IMR-90 (cell line): ENCODE data around the gene FOCAD. TPM values are rescaled to one million over a fixed set of nuclear protein-coding genes. Genes with fewer than 3 reads are reported as not detected.

ENCODE experiments used
- ATAC-seq: fragments of 200-7000 bp; cut with Tn5 transposase; 2 replicates; pipeline ENCODE4 v1.9.1; 2020; ENCODE audit warnings: low read depth, mild to moderate bottlenecking, moderate library complexity
- BruUV-seq: library from RNA; stranded (reverse); fragments of 400-500 nt; replicated peaks from 2 replicates; lab custom pipeline; 2021; lab: Mats Ljungman, UMichigan
- CTCF ChIA-PET: fragments of 300-600 bp; formaldehyde crosslinking; extraction: SDS; loops from one replicate; lab custom pipeline; 2021; ENCODE audit warnings: antibody characterized with exemption; lab: Yijun Ruan, JAX
- POLR2A ChIA-PET: fragments of 300-600 bp; sonication (Branson Sonifier 250); formaldehyde crosslinking; loops from one replicate; lab custom pipeline; 2022; ENCODE audit warnings: antibody characterized with exemption; ENCODE audit not compliant: unreplicated experiment; lab: Charles Lee
- DNase-seq: peaks from one replicate; pipeline ENCODE4 v3.0.0; 2013
- H2AFZ ChIP-seq: replicated peaks from 2 replicates; pipeline ENCODE3; 2013; ENCODE audit warnings: low read length, mild to moderate bottlenecking; ENCODE audit not compliant: poor library complexity
- H2AK5ac ChIP-seq: 2 replicates; pipeline ENCODE4 v1.6.1; 2013; ENCODE audit warnings: low read depth, low read length, inconsistent platforms
- H2AK9ac ChIP-seq: replicated peaks from 2 replicates; pipeline ENCODE3; 2013; ENCODE audit warnings: mild to moderate bottlenecking, low read depth, low read length, moderate library complexity; ENCODE audit not compliant: poor library complexity
- H2BK120ac ChIP-seq: 2 replicates; pipeline ENCODE4 v1.6.1; 2013; ENCODE audit warnings: low read depth, low read length, inconsistent platforms
- H2BK15ac ChIP-seq: 3 replicates; pipeline ENCODE4 v1.6.1; 2013; ENCODE audit warnings: low read depth, low read length, inconsistent platforms
- H2BK20ac ChIP-seq: 2 replicates; pipeline ENCODE4 v1.6.1; 2013; ENCODE audit warnings: low read depth, mild to moderate bottlenecking, inconsistent platforms, low read length, moderate library complexity
- H2BK5ac ChIP-seq: 2 replicates; pipeline ENCODE4 v1.6.1; 2013; ENCODE audit warnings: mild to moderate bottlenecking, low read depth, low read length, inconsistent platforms; ENCODE audit not compliant: poor library complexity, severe bottlenecking
- H3K14ac ChIP-seq: replicated peaks from 2 replicates; pipeline ENCODE4 v1.6.1; 2013; ENCODE audit warnings: low read depth, low read length, inconsistent platforms
- H3K18ac ChIP-seq: 2 replicates; pipeline ENCODE4 v1.6.1; 2013; ENCODE audit warnings: low read depth, low read length, control low read depth
- H3K23ac ChIP-seq: 2 replicates; pipeline ENCODE4 v1.6.1; 2013; ENCODE audit warnings: low read depth, low read length, inconsistent platforms
- H3K27ac ChIP-seq: 2 replicates; pipeline ENCODE4 v1.5.1; 2013; ENCODE audit warnings: mild to moderate bottlenecking, control low read depth, low read length; ENCODE audit not compliant: insufficient read depth
- H3K27me3 ChIP-seq: 2 replicates; pipeline ENCODE4 v1.6.1; 2013; ENCODE audit warnings: low read length; ENCODE audit not compliant: control insufficient read depth, insufficient read depth
- H3K36me3 ChIP-seq: 2 replicates; pipeline ENCODE4 v1.6.1; 2013; ENCODE audit warnings: low read length, mixed read lengths; ENCODE audit not compliant: control insufficient read depth, insufficient read depth
- H3K4ac ChIP-seq: 2 replicates; pipeline ENCODE4 v1.6.1; 2013; ENCODE audit warnings: low read depth, low read length, inconsistent platforms
- H3K4me1 ChIP-seq: 2 replicates; pipeline ENCODE4 v1.6.1; 2013; ENCODE audit warnings: low read length, mixed read lengths; ENCODE audit not compliant: control insufficient read depth, insufficient read depth
- H3K4me2 ChIP-seq: 2 replicates; pipeline ENCODE4 v1.6.1; 2013; ENCODE audit warnings: low read depth, mild to moderate bottlenecking, control low read depth, low read length, moderate library complexity
- H3K4me3 ChIP-seq: 2 replicates; pipeline ENCODE4 v1.5.1; 2013; ENCODE audit warnings: low read depth, mild to moderate bottlenecking, control low read depth, low read length, moderate library complexity; ENCODE audit not compliant: insufficient read depth
- H3K56ac ChIP-seq: 2 replicates; pipeline ENCODE4 v1.6.1; 2013; ENCODE audit warnings: low read length, inconsistent platforms; ENCODE audit not compliant: insufficient read depth; ENCODE audit errors: extremely low read depth
- H3K79me1 ChIP-seq, 2 experiments: 2 replicates each; pipeline ENCODE4 v1.6.1; 2013; ENCODE audit warnings: low read length in 2 of 2, inconsistent platforms in 1 of 2, low read depth in 1 of 2
- H3K9ac ChIP-seq: 2 replicates; pipeline ENCODE4 v1.6.1; 2013; ENCODE audit warnings: low read depth, low read length, control low read depth
- H3K9me1 ChIP-seq: 2 replicates; pipeline ENCODE4 v1.6.1; 2013; ENCODE audit warnings: low read length, inconsistent platforms; ENCODE audit not compliant: insufficient read depth
- H3K9me3 ChIP-seq: 2 replicates; pipeline ENCODE4 v1.6.1; 2013; ENCODE audit warnings: low read length; ENCODE audit not compliant: control insufficient read depth, insufficient read depth
- H4K20me1 ChIP-seq: 2 replicates; pipeline ENCODE4 v1.6.1; 2013; ENCODE audit warnings: low read length, inconsistent platforms; ENCODE audit not compliant: insufficient read depth
- H4K5ac ChIP-seq: 2 replicates; pipeline ENCODE4 v1.6.1; 2013; ENCODE audit warnings: mild to moderate bottlenecking, low read depth, low read length, control low read depth
- H4K8ac ChIP-seq, 2 experiments: 2 replicates each; pipeline ENCODE4 v1.6.1; 2013; ENCODE audit warnings: low read depth in 2 of 2, low read length in 2 of 2, control low read depth in 1 of 2, inconsistent platforms in 1 of 2
- H4K91ac ChIP-seq: 2 replicates; pipeline ENCODE4 v1.6.1; 2013; ENCODE audit warnings: low read depth, low read length, inconsistent platforms; ENCODE audit not compliant: insufficient read depth
- BHLHE40 ChIP-seq: fragments of 150-350 bp; IDR thresholded peaks from 2 replicates; pipeline ENCODE4 v1.6.1; 2016; ENCODE audit warnings: mild to moderate bottlenecking, low read depth, low read length
- MAFK ChIP-seq: IDR thresholded peaks from 2 replicates; pipeline ENCODE4 v1.6.1; 2012; ENCODE audit warnings: low read depth, low read length, improper control_type of control experiment
- MXI1 ChIP-seq: IDR thresholded peaks from 2 replicates; pipeline ENCODE4 v1.6.1; 2012; ENCODE audit warnings: low read depth, mild to moderate bottlenecking, low read length, moderate library complexity, borderline replicate concordance
- NFE2L2 ChIP-seq: fragments of 150-350 bp; IDR thresholded peaks from 2 replicates; pipeline ENCODE4 v1.6.1; 2016; ENCODE audit warnings: low read depth, mild to moderate bottlenecking, low read length
- RAD21 ChIP-seq: IDR thresholded peaks from 2 replicates; pipeline ENCODE4 v1.6.1; 2012; ENCODE audit warnings: low read length, improper control_type of control experiment
- RCOR1 ChIP-seq: IDR thresholded peaks from 2 replicates; pipeline ENCODE4 v1.6.1; 2012; ENCODE audit warnings: mild to moderate bottlenecking, low read length, improper control_type of control experiment; ENCODE audit not compliant: insufficient replicate concordance
- RFX5 ChIP-seq: IDR thresholded peaks from 2 replicates; pipeline ENCODE4 v1.8.0; 2012; ENCODE audit warnings: low read depth, mild to moderate bottlenecking, low read length, moderate library complexity
- SMC3 ChIP-seq: fragments of 150-350 bp; IDR thresholded peaks from 2 replicates; pipeline ENCODE4 v1.6.1; 2016; ENCODE audit warnings: low read depth, mild to moderate bottlenecking, antibody characterized with exemption, low read length, moderate library complexity
- USF2 ChIP-seq: fragments of 150-350 bp; IDR thresholded peaks from 2 replicates; pipeline ENCODE4 v1.6.1; 2017; ENCODE audit warnings: mild to moderate bottlenecking, antibody characterized with exemption, low read length, low read depth
- dilution Hi-C: fragments of 300-500 bp; cut with HindIII; formaldehyde crosslinking; loops from one replicate; pipeline ENCODE4 v1.14.3; 2018; ENCODE audit warnings: low sequenced_read_pairs; ENCODE audit not compliant: unreplicated experiment
- in situ Hi-C: fragments of 300-500 bp; cut with MboI; formaldehyde crosslinking; loops from 3 replicates; pipeline ENCODE4 v1.14.3; 2019; ENCODE audit warnings: low sequenced_read_pairs, inconsistent platforms, mixed read lengths
- intact Hi-C: fragments of 100-400 bp; cut with micrococcal nuclease; formaldehyde crosslinking; loops from 2 replicates; pipeline ENCODE4 v1.10.0; 2022
- polyA plus RNA-seq, 3 experiments: library from polyadenylated mRNA; depleted of rRNA; stranded (reverse); fragments of >200 nt; gene quantifications; 2 replicates each; pipeline ENCODE4 v1.2.3, GENCODE V29; 2012; ENCODE audit warnings: low replicate concordance in 1 of 3
- total RNA-seq: library from RNA; depleted of rRNA; stranded (reverse); fragments of >200 nt; gene quantifications from 2 replicates; pipeline ENCODE4 v1.2.3, GENCODE V29; 2012
- TF ChIP-seq, protein P1 (sequence below): fragments of 150-350 bp; IDR thresholded peaks from 2 replicates; pipeline ENCODE4 v1.6.1; 2016; ENCODE audit warnings: low read depth, mild to moderate bottlenecking, low read length, moderate library complexity, borderline replicate concordance

The FOCAD gene
- total and polyA plus RNA-seq, 2 of the 4 experiments (the other 2 are of a cell fraction): 28.8 to 91.2 TPM

DNA sequence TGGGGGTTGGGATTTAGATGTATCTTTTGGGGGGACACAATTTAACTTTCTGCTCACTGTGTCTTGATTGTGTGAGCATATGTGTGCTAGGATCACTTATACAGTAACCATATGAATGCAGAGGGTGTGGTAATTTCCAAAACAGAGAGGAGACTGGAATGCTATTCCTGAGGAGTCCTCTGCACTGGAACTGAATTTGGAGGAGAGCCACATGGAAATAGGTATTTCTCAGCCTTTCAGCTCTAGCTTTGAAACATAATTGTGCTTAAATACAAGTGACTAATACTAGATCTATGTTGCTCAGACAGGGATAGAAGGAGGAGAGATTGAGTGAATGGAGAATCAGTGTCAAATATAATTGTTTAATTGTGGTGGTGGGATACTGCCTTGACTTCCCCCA is 45.5 kb downstream of the FOCAD start:
- H3K36me3 ChIP-seq: peaks cover 3% of the 10 kb centered on the region; the same call in 1 of the 2 replicates
- H3K18ac ChIP-seq: no peak overlapping the region
- no TSS peak for BruUV-seq
- H2AK5ac ChIP-seq: no peak overlapping the region
- in situ Hi-C loops: no loop called here
- H2BK20ac ChIP-seq: no peak overlapping the region
- no peak overlapping the region for H3K9ac ChIP-seq
- DNase-seq: peak; percentile 24
- H3K27ac ChIP-seq: no peak overlapping the region
- H3K4me3 ChIP-seq: no peak overlapping the region
- POLR2A ChIA-PET: no interaction called here
- H4K91ac ChIP-seq: no peak overlapping the region
- TF ChIP-seq BHLHE40: no peak
- no peak for TF ChIP-seq RFX5
- TF ChIP-seq NFE2L2: no peak
- TF ChIP-seq MAFK: no peak
- TF ChIP-seq USF2: no peak
- no peak for TF ChIP-seq RCOR1
- no peak for TF ChIP-seq MXI1
- TF ChIP-seq, protein P1, sequence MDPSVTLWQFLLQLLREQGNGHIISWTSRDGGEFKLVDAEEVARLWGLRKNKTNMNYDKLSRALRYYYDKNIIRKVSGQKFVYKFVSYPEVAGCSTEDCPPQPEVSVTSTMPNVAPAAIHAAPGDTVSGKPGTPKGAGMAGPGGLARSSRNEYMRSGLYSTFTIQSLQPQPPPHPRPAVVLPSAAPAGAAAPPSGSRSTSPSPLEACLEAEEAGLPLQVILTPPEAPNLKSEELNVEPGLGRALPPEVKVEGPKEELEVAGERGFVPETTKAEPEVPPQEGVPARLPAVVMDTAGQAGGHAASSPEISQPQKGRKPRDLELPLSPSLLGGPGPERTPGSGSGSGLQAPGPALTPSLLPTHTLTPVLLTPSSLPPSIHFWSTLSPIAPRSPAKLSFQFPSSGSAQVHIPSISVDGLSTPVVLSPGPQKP: no peak
- no peak for TF ChIP-seq RAD21
- TF ChIP-seq SMC3: no peak
- no peak overlapping the region for H4K8ac ChIP-seq
- no peaks in the 10 kb centered on the region; the same call in 1 of the 2 replicates for H3K4me1 ChIP-seq
- H4K5ac ChIP-seq: no peak overlapping the region
- no peak overlapping the region for H2BK5ac ChIP-seq
- no peak overlapping the region for H2AFZ ChIP-seq
- H3K9me3 ChIP-seq: no peaks in the 10 kb centered on the region
- ATAC-seq: peak; percentile 17; the same call in 1 of the 2 replicates
- no peak overlapping the region for H3K4ac ChIP-seq
- no peak overlapping the region for H3K14ac ChIP-seq
- dilution Hi-C loops: no loop called here
- H2BK120ac ChIP-seq: no peak overlapping the region
- H3K9me1 ChIP-seq: 0 out of 2 replicates have a peak, but pooled peaks cover 2% of the 10 kb centered on the region
- H3K27me3 ChIP-seq: no peaks in the 10 kb centered on the region
- no peak overlapping the region for H3K56ac ChIP-seq
- no peak overlapping the region for H2BK15ac ChIP-seq
- peaks cover 4 to 12% of the 10 kb centered on the region in 2 experiments; a peak in 2 of 4 replicates for H3K79me1 ChIP-seq
- H3K23ac ChIP-seq: no peak overlapping the region
- H4K20me1 ChIP-seq: no peaks in the 10 kb centered on the region
- CTCF ChIA-PET: no interaction called here
- no peak overlapping the region for H3K4me2 ChIP-seq
- no peak overlapping the region for H2AK9ac ChIP-seq
- intact Hi-C loops: no loop called here
